HG03432 (cell line): ENCODE results near the gene CLTCL1.

Source experiments
- ATAC-seq: cut with Tn5 transposase; IDR thresholded peaks from one replicate; pipeline ENCODE4 v1.9.1; 2021; ENCODE audit warnings: mild to moderate bottlenecking, moderate library complexity; ENCODE audit not compliant: unreplicated experiment

Gene CLTCL1

DNA sequence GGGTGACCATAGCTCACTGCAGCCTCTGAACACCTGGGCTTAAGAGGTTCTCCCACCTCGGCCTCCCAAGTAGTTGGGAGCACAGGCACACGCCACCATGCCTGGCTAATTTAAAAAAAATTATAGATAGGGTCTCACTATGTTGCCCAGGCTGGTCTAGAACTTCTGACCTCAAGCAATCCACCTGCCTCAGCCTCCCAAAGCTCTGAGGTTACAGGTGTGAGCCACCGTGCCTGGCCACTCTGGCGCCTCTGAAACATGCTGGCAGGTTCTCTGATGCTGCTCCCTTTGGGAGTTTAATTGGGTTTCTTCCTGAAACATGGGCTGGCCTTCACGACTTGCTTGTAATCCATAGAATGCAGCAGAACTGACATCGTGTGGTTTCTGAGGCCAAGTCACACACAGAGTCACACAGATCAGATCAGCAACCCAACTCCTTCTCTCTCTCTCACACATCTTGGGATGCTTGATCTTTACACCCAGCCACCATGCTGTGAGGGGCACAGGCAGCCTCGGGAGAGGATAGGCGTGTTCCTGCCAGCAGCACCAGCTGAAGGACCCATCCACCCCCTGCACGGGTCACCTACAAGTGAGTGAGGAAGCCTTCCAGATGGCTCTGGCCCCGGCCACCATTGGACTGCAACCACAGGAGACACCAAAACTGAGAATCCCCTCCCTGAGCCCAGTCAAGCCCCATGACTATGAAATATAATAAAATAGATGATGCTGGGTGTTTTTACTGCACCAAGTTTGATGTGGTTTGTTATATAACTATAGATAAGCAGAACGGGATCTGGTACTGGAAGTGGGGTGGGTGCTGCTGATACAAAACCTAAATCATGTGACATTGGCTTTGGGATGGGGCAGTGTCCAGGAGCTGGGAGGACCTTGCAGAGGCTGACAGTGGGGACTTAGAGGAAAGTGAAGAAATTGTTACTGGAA is 138.3 kb downstream of the CLTCL1 start:
- ATAC-seq = no peak

DNA sequence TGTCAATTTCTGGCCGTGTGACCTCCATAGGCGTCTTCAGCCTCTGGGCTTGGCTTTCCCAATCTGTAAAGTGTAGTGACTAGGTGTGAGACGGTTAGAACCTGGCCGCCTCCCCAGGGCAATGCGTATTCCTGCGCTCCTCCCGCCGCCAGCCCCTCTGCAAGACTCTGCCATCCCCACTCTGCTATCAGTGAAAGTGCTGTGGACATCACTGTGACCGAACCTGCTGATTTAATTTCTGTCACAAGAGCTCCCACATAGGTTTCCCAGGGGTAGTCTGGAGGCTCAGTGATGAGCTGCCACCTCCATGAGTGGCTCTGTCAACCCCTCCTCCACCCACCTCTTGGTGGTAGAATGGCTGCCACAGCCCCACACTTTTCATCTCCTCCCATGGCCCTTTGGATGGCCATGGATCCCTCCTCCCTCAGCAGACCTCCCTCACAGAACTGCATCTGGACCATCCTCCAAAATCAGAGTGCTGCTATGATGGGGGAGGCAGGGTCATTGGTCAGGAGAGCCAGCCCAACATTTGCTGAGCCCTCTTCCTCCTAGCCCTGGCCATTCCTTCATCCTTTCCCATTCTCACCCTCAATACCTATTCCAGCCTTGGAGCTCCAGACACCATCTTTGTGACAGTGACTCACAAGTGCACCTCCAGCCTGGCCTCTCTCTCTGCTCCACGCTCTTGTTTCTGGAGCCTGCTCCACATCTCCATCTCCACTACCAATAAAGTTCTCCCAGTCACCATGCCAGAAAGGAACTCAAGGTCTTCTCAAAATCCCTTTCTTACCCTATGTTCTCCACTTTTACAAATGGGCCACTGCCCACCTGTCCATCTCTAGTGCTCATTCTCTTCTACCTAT is 140.0 kb downstream of the CLTCL1 start:
- ATAC-seq = no peak

DNA sequence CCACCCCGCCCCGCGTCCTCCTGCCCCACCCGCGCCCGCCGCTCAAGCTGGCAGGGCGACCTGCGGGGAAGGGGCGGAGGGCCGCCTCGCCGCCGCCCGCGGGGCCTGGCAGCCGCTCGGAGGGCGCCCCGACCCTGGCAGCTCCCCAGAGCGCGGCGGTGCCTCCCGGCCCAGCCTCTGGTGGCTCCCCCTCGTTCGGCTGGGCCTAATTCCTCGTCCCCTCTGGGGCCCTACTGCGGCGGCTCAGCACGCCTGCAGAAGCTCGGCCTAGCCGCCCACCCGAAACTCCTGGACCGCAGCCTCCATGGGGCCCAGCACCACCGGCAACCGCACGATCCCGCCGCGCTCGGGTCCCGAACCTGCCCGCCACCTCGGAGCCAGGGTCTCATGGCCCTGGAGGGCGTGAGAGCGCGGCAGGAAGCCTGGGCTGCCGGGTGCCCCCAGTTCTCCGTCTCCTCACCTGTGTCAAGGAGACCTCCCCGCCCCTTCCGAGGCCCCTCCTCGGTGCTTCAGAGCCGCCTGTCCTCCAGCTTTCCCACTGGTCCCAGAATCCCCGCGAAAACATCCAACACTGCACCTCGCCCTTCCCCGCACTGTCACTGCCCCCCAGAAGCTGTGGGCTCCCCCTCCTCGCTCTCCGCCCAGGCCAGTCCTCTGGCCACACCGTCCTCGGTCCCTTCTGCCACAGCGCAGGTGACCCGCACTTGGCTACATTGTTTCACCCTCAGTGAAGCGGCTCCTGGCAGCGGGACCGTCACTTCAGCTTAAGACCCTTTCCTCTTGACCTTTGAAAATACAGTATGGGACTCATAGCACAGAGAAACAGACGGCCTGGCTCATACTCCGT is 140.8 kb downstream of the CLTCL1 start:
- no peak for ATAC-seq

DNA sequence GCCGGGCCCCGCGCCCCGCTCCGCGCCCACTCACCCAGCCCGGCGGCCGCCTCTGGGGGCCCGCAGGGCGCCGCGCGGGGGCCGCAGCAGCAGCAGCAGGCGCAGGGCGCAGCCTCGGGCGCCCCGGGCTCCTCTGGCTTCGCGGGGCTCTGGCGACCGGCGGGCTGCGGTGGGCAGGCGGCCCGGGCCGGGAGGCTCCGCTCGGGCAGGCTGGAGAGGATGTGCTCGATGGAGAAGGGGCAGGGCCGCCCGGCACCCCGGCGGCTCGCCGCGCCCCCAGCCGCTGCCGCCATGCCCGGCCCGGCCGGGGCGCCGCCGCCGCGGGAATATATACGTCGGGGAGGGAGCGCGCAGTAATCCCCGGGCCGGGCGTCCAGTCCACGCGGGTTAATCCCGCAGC is 141.5 kb downstream of the CLTCL1 start, which contains the start of gene GSC2:
GSC2 (minus strand) TSS at position 302 of the 400 bp plus-strand sequence; CDS start at position 293, 9 bp downstream.
- ATAC-seq = no peak

DNA sequence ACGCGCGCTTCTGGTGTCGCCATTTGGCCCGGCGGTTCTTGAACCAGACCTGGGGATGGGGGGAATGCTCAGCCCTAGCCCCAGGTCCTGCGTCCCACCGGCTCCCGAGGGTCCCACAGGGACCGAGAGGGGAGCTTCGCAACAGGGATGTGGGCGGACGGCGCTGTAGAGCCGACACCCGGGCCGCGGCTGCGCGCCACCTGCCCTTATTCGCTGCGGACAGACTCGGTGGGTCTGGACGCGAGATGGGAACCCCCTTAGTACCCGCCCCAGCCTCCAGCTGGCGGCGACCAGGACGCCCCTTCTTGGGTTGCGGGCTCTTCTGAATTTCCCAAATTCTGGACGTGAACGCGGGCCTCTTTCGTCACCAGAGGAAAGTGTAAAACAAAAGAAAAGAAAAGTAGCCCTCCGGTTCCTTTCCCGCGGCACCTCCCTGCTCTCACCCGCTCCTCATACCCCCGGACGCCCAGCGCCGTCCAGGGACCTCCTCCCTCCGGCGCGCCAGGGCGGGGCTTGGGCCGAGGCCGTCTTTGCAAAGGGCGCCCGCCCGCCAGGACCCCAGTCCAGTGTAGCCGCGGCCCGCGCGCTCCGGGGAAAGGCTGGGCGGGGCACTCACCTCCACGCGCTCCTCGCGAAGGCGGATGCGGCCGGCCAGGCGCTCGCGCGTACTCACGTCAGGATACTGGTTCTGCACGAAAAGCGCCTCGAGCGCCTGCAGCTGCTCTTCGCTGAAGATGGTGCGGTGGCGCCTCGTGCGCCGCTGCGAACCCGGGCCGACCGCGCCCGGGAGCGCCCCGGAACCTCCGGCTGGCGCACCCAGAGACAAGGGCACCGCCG is 142.3 kb downstream of the CLTCL1 start:
- no peak for ATAC-seq

DNA sequence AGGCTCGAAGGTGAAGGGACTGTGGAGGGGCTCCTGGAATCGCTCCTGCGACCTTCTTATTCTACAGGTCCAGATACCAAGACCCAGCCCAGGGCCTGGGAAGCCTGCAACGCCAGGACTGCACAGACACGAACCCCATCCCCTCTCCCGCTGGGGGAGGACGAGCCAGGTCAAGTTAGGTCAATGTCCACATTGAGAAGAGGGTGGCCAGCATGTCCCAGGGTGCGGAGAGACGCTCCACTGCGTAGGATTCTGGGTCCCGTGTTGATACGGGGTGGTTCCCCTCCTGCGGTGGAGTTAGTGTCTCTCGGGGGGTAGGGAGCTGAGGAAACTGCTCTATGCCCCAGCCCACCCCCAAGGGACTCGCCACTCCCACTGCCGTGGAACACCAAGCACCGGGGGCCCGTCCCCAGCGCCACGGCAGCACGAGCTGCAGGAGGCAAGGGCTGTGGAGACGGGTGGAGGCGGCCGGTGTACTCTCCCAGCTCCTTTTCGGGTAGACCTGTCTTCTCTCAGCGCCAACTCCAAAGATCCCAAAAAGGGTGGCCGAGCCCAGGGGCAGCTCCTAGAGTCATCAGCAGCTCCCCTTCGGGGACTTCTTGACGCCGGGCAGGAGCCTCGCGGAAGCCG is 143.0 kb downstream of the CLTCL1 start:
- no peak for ATAC-seq

DNA sequence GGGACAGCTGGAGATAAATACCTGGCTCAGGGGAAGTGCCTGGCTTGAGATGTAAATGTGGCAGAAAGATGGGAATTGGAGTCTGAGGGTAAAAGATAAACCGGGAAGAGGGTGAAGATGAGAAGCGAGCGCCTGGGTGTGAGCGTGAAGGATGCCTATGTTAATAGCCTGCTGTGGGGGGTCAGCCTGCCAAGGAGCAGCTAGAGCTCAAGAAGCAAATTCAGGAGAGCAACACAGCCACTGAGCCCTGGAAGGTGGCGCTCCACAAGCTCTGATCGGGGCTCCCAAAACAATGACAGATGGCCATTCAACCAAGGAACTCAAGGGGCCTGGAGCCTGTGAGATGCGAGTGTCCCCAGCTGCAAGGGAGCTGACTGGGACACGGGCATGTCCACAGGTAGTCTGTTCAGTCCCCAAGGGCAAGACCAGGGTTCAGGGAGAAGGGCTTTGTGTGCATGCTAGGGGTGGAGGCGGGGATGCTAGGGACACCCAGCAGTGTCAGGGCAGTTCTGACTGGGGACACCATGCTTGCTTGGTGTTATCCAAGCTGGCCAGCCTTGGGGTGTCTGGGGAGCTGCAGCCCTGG is 144.2 kb downstream of the CLTCL1 start:
- no peak for ATAC-seq

DNA sequence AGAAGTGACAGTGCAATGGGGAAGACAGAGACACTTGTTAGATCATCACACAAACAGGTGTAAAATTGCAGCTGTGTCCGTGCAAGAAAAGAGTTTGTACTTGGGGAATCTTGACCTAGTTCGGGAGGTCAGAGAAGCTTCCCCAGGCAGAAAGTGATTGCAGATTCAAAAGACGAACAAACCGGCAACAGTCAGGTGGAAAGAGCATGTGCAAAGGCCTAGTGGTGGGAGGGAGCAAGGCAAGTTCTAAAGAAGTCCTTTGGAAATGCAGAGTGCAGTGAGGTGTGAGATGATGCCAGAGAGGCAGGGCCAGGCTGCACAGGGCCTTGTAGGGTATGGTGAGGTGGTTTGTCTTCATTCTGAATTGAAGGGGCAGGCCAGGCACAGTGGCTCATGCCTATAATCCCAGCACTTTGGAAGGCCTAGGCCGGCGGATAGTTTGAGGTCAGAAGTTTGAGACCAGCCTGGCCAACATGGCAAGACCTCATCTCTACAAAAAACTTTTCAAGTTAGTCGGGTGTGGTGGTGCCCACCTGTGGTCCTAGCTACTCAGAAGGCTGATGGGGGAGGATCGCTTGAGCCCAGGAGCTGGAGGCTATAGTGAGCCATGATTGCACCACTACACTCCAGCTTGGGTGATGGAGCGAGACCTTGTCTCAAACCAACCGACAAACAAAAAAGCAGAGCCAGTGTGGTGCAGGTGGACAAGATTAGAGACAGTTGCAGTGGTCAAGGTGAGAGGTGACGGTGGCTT is 145.1 kb downstream of the CLTCL1 start:
- ATAC-seq = no peak

DNA sequence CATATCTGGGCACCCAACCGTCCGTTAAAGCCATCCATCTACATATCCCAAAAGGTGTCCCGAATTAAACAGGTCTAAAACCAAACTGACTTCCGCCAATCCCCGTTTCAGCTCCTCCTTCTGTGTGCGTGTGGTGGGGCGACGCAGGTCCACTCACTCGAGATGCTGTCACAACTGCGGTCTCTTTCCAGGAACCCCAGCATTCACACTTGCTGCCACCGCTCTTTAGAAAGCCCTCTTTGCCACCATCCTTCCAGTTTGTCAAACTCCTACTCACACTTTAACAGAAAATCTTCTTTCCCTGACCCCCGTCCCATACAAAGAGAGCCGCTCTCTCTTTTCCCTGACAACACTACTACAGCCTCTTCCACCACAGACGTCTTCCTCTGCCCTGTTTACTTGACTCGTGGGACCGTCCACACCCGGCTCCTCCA is 147.5 kb downstream of the CLTCL1 start:
- peak; percentile 14 for ATAC-seq

DNA sequence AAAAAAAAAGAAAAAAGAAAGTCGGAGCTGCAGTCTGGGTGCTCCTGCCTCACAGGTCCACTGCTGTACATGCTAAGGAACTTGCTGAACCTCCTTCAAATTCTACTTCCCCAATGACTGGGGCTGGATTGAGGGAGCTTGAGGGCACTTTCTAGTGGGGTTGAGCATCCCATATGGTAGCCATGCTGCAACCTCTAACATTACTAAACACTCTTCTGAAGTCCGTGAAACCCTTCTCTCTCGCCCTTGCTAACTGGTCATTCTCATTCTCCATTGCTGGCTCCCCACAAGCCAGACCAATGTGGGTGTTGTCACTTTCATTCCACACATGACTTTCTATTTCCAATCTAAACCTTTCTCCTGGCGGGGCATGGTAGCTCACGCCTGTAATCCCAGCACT is 148.3 kb downstream of the CLTCL1 start:
- no peak for ATAC-seq

DNA sequence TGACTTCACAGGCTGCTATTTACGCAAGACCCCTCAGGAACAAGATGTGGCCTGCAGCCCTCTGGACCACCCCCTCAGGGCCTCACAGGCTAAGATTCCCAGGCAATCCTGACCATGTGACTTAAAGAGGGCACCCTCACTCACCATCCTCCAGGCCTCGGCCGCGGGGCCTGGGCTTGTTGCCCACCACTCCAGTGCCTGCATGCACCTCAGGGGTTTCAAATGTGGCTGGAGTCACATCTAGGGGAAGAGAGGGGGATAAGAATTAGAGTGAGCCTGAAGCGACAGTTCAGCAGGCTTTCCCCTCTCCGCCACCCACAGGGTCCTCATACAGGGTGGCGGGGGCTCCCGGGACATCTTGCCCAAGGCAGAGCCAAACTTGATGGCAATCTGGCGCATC is 149.1 kb downstream of the CLTCL1 start:
- no peak for ATAC-seq

DNA sequence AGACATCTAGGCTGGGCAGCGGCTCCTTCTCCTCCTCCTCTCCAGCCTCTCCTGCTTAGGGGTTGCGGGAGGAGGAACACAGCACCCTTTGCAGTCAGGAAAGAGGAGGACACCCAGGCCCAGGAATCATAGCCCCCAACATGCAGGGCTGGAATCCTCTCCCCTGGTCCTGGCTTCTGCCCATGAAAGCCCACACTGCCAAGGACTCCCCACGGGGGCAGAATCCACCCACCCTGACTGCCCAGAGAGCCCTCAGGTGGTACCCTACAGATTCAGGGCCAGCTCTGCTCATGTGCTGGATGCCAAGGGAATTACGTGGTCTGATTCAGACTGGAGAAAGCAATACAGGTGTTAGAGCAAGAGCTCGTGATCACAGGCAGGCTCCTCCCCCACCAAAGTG is 151.5 kb downstream of the CLTCL1 start:
- ATAC-seq = no peak

DNA sequence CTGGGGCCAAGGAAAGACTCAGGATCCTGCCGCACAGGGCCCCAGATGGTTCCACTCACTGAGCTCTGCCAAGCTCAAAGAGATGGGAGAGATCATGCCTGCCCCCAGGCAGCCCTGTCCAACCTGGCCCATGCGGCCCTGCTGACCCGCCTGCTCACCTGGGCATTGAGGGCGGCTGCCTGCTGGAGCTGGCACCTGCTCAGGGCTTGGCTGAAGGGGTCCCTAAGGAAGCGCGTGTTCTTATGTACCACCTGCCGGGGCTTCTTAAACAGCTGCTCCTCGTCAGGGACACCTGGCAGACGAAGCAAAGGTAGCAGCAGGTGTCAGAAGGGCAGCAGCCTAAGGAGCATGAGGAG is 152.5 kb downstream of the CLTCL1 start:
- ATAC-seq = no peak

DNA sequence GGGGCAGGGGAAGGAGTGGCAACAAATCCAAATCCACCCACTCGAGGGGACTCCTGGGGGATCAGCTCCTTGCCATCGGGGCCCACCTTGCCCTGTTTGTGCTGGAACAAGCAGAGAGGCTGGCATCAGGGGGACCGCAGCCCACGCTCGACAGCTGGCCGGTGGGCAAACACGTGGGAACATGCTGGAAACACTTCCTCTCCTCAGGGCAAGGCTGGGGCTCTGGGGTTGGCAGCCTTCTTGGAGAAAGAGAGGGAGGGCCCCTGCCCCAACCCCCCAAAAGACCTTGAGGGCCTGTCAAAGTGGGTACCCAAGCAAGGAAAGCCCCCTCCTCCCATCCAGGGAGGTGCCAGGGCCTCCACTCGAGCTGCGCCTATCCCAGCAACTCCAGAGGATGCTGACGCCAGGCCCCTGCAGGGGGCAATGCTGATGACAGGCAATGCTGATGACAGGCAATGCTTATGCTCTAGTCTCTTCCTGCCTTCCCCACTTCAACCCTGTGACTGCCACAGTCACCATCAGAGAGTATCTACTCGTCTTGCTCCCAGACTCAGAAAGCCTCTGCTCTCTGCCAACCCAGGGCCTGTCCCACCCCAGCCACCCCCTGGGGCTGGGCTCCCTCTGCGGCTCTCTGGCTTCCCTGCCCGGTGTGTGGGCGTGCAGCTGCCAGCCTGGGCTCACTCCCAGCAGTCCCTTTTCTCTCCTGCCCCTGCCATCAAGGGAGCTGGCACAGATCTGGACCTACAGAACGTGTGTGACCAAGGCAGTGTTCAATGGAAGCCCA is 153.1 kb downstream of the CLTCL1 start:
- ATAC-seq = no peak

DNA sequence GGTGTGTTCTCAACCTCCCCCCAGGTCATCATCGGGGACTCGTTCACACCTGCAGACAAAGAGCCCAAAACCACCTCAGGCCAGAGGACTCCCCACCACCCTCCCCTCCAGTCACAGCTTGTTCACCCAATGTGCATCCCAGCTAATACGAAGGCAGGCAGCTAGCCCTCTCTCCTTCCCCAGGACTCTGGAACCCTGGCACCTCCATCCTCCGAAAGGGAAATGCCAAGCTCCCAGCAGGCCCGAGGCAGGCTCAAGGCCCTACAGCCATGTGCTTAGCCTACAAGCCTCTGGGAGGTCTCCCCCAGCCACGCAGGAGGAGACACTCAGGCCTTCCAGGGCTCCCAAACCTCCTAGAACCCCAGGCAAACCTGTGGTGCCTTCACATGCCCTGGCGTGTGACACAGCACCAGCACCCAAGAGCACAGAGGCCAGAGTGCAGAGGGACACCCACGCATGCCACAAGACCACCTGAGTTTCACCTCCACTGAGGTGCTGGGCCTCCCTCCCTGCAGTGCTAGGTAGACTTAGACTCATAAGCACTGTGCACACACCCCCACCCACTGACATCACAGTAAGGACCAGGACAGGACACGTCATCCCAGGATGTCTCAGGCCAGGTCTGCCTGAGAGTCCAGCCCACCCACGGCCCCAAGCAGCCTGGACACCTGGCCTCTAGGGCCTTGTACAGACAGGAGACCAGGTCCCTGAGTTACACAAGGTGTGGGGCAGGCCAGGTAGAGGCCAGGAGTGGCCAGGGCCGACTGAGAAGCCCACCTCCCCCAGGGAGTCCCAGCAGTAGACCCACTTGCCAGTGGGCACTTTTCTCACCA is 153.9 kb downstream of the CLTCL1 start:
- ATAC-seq = no peak

DNA sequence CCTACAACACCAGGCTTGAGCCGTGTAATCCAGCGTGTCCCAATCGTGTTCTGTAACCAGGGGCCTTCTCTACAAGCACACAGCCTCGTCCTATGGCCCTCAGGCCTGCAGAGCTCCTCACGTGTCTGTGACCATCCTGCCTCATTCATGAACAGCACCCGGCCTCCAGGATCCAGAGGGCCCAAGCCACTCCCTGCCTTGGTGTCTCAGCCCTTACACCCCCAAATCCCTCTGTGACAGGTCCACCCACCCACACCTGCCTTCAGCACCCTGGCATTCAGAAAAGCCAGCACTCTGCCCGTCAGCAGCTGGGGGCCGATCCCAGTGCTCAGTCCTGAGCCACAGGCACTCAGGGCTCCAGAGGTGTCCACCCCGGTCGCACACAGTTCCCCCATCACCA is 154.6 kb downstream of the CLTCL1 start:
- no peak for ATAC-seq

DNA sequence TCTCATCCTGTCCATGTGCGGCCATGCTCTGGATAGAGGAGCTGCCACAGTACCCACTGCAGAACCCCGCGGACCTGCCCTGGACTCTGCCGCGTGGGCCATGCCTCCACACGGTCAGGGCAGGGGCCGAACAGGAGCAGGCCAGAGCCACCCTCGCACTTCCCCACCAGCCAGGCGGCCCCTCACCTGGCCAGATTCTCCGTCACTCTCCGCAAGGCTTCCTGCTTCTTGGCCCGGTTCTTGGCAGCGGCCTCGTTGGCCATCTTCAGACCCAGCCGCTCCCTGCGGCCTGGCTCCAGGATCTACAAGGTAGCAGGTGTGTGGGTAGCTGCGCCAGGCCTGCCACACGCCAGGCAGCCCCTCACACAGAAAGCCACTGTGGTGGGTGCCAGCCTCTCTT is 156.6 kb downstream of the CLTCL1 start:
- no peak for ATAC-seq
